Activated naive CD4-positive, alpha-beta T cell treated with anti-CD3 and anti-CD28 coated beads for 36 hours (primary cell): ENCODE results near the gene CFAP77. TPM values are rescaled to one million over a fixed set of nuclear protein-coding genes. Genes with fewer than 3 reads are reported as not detected.

Experiments
- CTCF ChIA-PET: fragments of 350-600 bp; sonication (Branson Sonifier 250); formaldehyde crosslinking; loops from one replicate; lab custom pipeline; 2021; ENCODE audit warnings: antibody characterized with exemption; lab: Charles Lee
- DNase-seq: peaks from one replicate; pipeline ENCODE4 v3.0.0-alpha.2; 2020
- H3K27ac Mint-ChIP-seq: one replicate; pipeline ENCODE4 v1.8.0; 2021; ENCODE audit warnings: mild to moderate bottlenecking, mixed read lengths
- H3K27me3 Mint-ChIP-seq: one replicate; pipeline ENCODE4 v1.8.0; 2021; ENCODE audit warnings: low read depth, mixed read lengths
- H3K36me3 Mint-ChIP-seq: one replicate; pipeline ENCODE4 v1.8.0; 2021; ENCODE audit warnings: low read depth, mixed read lengths
- H3K4me1 Mint-ChIP-seq: one replicate; pipeline ENCODE4 v1.8.0; 2021; ENCODE audit warnings: low read depth, mixed read lengths
- H3K4me3 Mint-ChIP-seq: one replicate; pipeline ENCODE4 v1.8.0; 2021; ENCODE audit warnings: mild to moderate bottlenecking, moderate library complexity, mixed read lengths
- H3K9me3 Mint-ChIP-seq: one replicate; pipeline ENCODE4 v1.8.0; 2021; ENCODE audit warnings: mixed read lengths
- intact Hi-C: fragments of 100-400 bp; cut with micrococcal nuclease; formaldehyde crosslinking; loops from one replicate; pipeline ENCODE4 v1.15.1; 2023
- total RNA-seq, 2 experiments: library from RNA; stranded (reverse); gene quantifications; one replicate each; pipeline ENCODE4 v1.2.3, GENCODE V29; 2021

The CFAP77 gene
- total RNA-seq, 2 experiments from 2014 or later = not detected

- Mint-ChIP-seq H3K4me3 (no peak overlapping the region), H3K27me3 (no peaks in the 10 kb centered on the region), H3K9me3 (no peaks in the 10 kb centered on the region), H3K4me1 (peaks cover 24% of the 10 kb centered on the region), H3K36me3 (peaks cover 44% of the 10 kb centered on the region), H3K27ac (peak overlapping the region; percentile 46)
- intact Hi-C loops = no loop called here
- no peak for DNase-seq
- CTCF ChIA-PET = interaction anchor here (1.0 kb wide), 1 partner anchor 30 kb away, joined by 3 read pairs; no protein-coding TSS in a partner anchor
These were observed 26.5 kb upstream of the CFAP77 start for GRCh38 chr9:132383462-132383883.

GRCh38 chr9:132384376-132384775, 25.6 kb upstream of the CFAP77 start:
- H3K9me3 Mint-ChIP-seq = no peaks in the 10 kb centered on the region
- no peak for DNase-seq
- intact Hi-C loops = no loop called here
- H3K36me3 Mint-ChIP-seq = peaks cover 46% of the 10 kb centered on the region
- H3K27ac Mint-ChIP-seq = peak overlapping the region; percentile 50
- H3K4me1 Mint-ChIP-seq = peaks cover 24% of the 10 kb centered on the region
- H3K27me3 Mint-ChIP-seq = no peaks in the 10 kb centered on the region
- CTCF ChIA-PET = interaction anchor here (1.0 kb wide), 1 partner anchor 31 kb away, joined by 3 read pairs; no protein-coding TSS in a partner anchor
- no peak overlapping the region for H3K4me3 Mint-ChIP-seq

- Mint-ChIP-seq H3K9me3 (no peaks in the 10 kb centered on the region), H3K4me3 (no peak overlapping the region), H3K36me3 (peaks cover 55% of the 10 kb centered on the region), H3K27ac (no peak overlapping the region), H3K27me3 (no peaks in the 10 kb centered on the region), H3K4me1 (peaks cover 20% of the 10 kb centered on the region)
- intact Hi-C loops = no loop called here
- CTCF ChIA-PET = no interaction called here
- DNase-seq = no peak
These were observed 22.9 kb upstream of the CFAP77 start for GRCh38 chr9:132387133-132387532.

- no peak overlapping the region for H3K4me3 Mint-ChIP-seq
- intact Hi-C loops = no loop called here
- CTCF ChIA-PET = no interaction called here
These were observed 19.0 kb upstream of the CFAP77 start for GRCh38 chr9:132390966-132391365.

GRCh38 chr9:132391449-132391848, 18.6 kb upstream of the CFAP77 start:
- Mint-ChIP-seq H3K36me3 (peaks cover 47% of the 10 kb centered on the region), H3K4me3 (no peak overlapping the region), H3K9me3 (no peaks in the 10 kb centered on the region), H3K27ac (no peak overlapping the region), H3K4me1 (no peaks in the 10 kb centered on the region), H3K27me3 (no peaks in the 10 kb centered on the region)
- no peak for DNase-seq
- CTCF ChIA-PET = interaction anchor here (0.6 kb wide), 1 partner anchor 563 kb away, joined by 6 read pairs; no protein-coding TSS in a partner anchor
- intact Hi-C loops = no loop called here

More at GRCh38 chr9:132390966-132391365, 19.0 kb upstream of the CFAP77 start:
- DNase-seq = no peak
- no peaks in the 10 kb centered on the region for H3K9me3 Mint-ChIP-seq
- no peaks in the 10 kb centered on the region for H3K4me1 Mint-ChIP-seq
- H3K36me3 Mint-ChIP-seq = peaks cover 47% of the 10 kb centered on the region
- no peak overlapping the region for H3K27ac Mint-ChIP-seq
- no peaks in the 10 kb centered on the region for H3K27me3 Mint-ChIP-seq

- no peaks in the 10 kb centered on the region for H3K27me3 Mint-ChIP-seq
- intact Hi-C loops = no loop called here
- no peak overlapping the region for H3K27ac Mint-ChIP-seq
- H3K4me1 Mint-ChIP-seq = peaks cover 6% of the 10 kb centered on the region
- DNase-seq = no peak
- CTCF ChIA-PET = no interaction called here
- H3K4me3 Mint-ChIP-seq = no peak overlapping the region
- H3K9me3 Mint-ChIP-seq = no peaks in the 10 kb centered on the region
- H3K36me3 Mint-ChIP-seq = peaks cover 46% of the 10 kb centered on the region
These were observed 14.5 kb upstream of the CFAP77 start for GRCh38 chr9:132395560-132395959.

- no peak overlapping the region for H3K4me3 Mint-ChIP-seq
- no peaks in the 10 kb centered on the region for H3K27me3 Mint-ChIP-seq
- intact Hi-C loops = loop anchor here (10.0 kb wide), 1 partner anchor 363 kb away; no protein-coding TSS in a partner anchor
- H3K27ac Mint-ChIP-seq = no peak overlapping the region
- H3K4me1 Mint-ChIP-seq = peaks cover 43% of the 10 kb centered on the region
- DNase-seq = no peak
- no peaks in the 10 kb centered on the region for H3K9me3 Mint-ChIP-seq
- CTCF ChIA-PET = no interaction called here
- H3K36me3 Mint-ChIP-seq = peaks cover 53% of the 10 kb centered on the region
These were observed 8.2 kb upstream of the CFAP77 start for GRCh38 chr9:132401824-132402223.

GRCh38 chr9:132404228-132404881, 5.7 kb upstream of the CFAP77 start:
- Mint-ChIP-seq H3K4me3 (peak overlapping the region; percentile 95), H3K27ac (peak overlapping the region; percentile 90), H3K9me3 (no peaks in the 10 kb centered on the region), H3K27me3 (no peaks in the 10 kb centered on the region), H3K36me3 (peaks cover 41% of the 10 kb centered on the region), H3K4me1 (peaks cover 47% of the 10 kb centered on the region)
- CTCF ChIA-PET = interaction anchor here (0.6 to 0.8 kb wide), 6 partner anchors 53 to 341 kb away, joined by 3 to 6 read pairs (median 3); no protein-coding TSS in a partner anchor
- DNase-seq = peak; percentile 55
- intact Hi-C loops = loop anchor here (1.0 to 10.0 kb wide), 2 partner anchors 54 to 360 kb away; no protein-coding TSS in a partner anchor

- peaks cover 53% of the 10 kb centered on the region for H3K4me1 Mint-ChIP-seq
- peak within 1 kb of the TSS; percentile 90 for H3K27ac Mint-ChIP-seq
- H3K4me3 Mint-ChIP-seq = peak within 1 kb of the TSS; percentile 95
- H3K27me3 Mint-ChIP-seq = peaks cover 10% of the 10 kb centered on the region
- CTCF ChIA-PET = no interaction called here
- H3K9me3 Mint-ChIP-seq = no peaks in the 10 kb centered on the region
- intact Hi-C loops = loop anchor here (1.0 to 10.0 kb wide), 4 partner anchors 51 to 358 kb away; partner anchors contain the start of gene GTF3C4
- peaks cover 23% of the 10 kb centered on the region for H3K36me3 Mint-ChIP-seq
- peak; percentile 96 for DNase-seq
These were observed 3.4 kb upstream of the CFAP77 start, which contains the start of gene TTF1 for GRCh38 chr9:132406554-132407122. Gene TTF1, minus strand, starts transcription at chr9:132406840. Its CDS starts 4,019 bp downstream, at chr9:132402821.

GRCh38 chr9:132407196-132407595, 2.8 kb upstream of the CFAP77 start:
- peak overlapping the region; percentile 90 for H3K27ac Mint-ChIP-seq
- peaks cover 53% of the 10 kb centered on the region for H3K4me1 Mint-ChIP-seq
- H3K36me3 Mint-ChIP-seq = peaks cover 18% of the 10 kb centered on the region
- H3K27me3 Mint-ChIP-seq = peaks cover 14% of the 10 kb centered on the region
- H3K9me3 Mint-ChIP-seq = no peaks in the 10 kb centered on the region
- H3K4me3 Mint-ChIP-seq = peak overlapping the region; percentile 95
- intact Hi-C loops = loop anchor here (5.0 to 10.0 kb wide), 2 partner anchors 265 to 358 kb away; partner anchors contain the start of gene GTF3C4
- CTCF ChIA-PET = no interaction called here
- DNase-seq = no peak

- Mint-ChIP-seq H3K27ac (no peak overlapping the region), H3K36me3 (peaks cover 10% of the 10 kb centered on the region), H3K9me3 (no peaks in the 10 kb centered on the region), H3K4me3 (no peak overlapping the region), H3K4me1 (peaks cover 51% of the 10 kb centered on the region), H3K27me3 (peaks cover 21% of the 10 kb centered on the region)
- CTCF ChIA-PET = no interaction called here
- intact Hi-C loops = loop anchor here (5.0 to 10.0 kb wide), 2 partner anchors 264 to 356 kb away; partner anchors contain the start of gene GTF3C4
- DNase-seq = no peak
These were observed 1.5 kb upstream of the CFAP77 start for GRCh38 chr9:132408521-132408920.

- H3K27me3 Mint-ChIP-seq = peaks cover 41% of the 10 kb centered on the region
- intact Hi-C loops = loop anchor here (2.0 kb wide), 2 partner anchors 76 to 172 kb away; partner anchors contain the start of gene BARHL1
- no peaks in the 10 kb centered on the region for H3K9me3 Mint-ChIP-seq
- CTCF ChIA-PET = no interaction called here
- DNase-seq = peak; percentile 23
- H3K27ac Mint-ChIP-seq = no peak overlapping the region
- peaks cover 2% of the 10 kb centered on the region for H3K36me3 Mint-ChIP-seq
- H3K4me1 Mint-ChIP-seq = peaks cover 32% of the 10 kb centered on the region
- H3K4me3 Mint-ChIP-seq = peak overlapping the region; percentile 53
These were observed 631 bp downstream of the CFAP77 start for GRCh38 chr9:132410642-132411041.
